ENCODE results near the gene POLA1.

- TF ChIP-seq RAD21 (IDR thresholded peaks at IDR 0.05; ENCODE audit: low read length) (no peak), CTCF (conservative IDR thresholded peaks at IDR 0.05; ENCODE audit: low read depth, low read length) (no peak), USF2 (IDR thresholded peaks at IDR 0.05; ENCODE audit: low read depth, low read length) (no peak), POLR2A (IDR thresholded peaks at IDR 0.05; ENCODE audit: low read depth, low read length) (no peak), MXI1 (IDR thresholded peaks at IDR 0.05; ENCODE audit: borderline replicate concordance, low read depth, low read length) (no peak), CEBPB (IDR thresholded peaks at IDR 0.05; ENCODE audit: low read depth, low read length) (no peak), ELK1 (IDR thresholded peaks at IDR 0.05; ENCODE audit: borderline replicate concordance, low read depth, low read length) (no peak)
Measured at GRCh38 chrX:24759786-24760185, 66.1 kb downstream of the POLA1 start.

Measured in IMR-90 (cell line).